GM13977 (cell line): ENCODE results near the gene MYRIP.

ENCODE experiments used
- DNase-seq: peaks from one replicate; pipeline ENCODE4 v3.0.0; 2012; ENCODE audit warnings: low spot score
- CTCF ChIP-seq: IDR thresholded peaks from 2 replicates; pipeline ENCODE4 v1.5.1; 2012; ENCODE audit warnings: mild to moderate bottlenecking, control low read depth; ENCODE audit not compliant: insufficient read depth; ENCODE audit errors: extremely low read depth, missing control alignments
- in situ Hi-C: fragments of 300-500 bp; cut with MboI; formaldehyde crosslinking; loops from one replicate; pipeline ENCODE4 v1.12.0; 2022; ENCODE audit warnings: low sequenced_read_pairs, low pct_unique_long_range_greater_than_20kb, mixed read lengths, inconsistent platforms; ENCODE audit not compliant: unreplicated experiment

Gene MYRIP

GRCh38 chr3:39910135-39910534 lies 100.7 kb downstream of the MYRIP start:
- no peak for DNase-seq
- in situ Hi-C loops, result no loop called here
- TF ChIP-seq CTCF, result no peak

- in situ Hi-C loops, result no loop called here
- TF ChIP-seq CTCF, result no peak
- no peak for DNase-seq
These were observed 101.5 kb downstream of the MYRIP start for GRCh38 chr3:39910826-39911464.

GRCh38 chr3:39911465-39912309 lies 102.3 kb downstream of the MYRIP start:
- no peak for DNase-seq
- no peak for TF ChIP-seq CTCF
- in situ Hi-C loops, result no loop called here

- in situ Hi-C loops, result no loop called here
These were observed 105.6 kb downstream of the MYRIP start for GRCh38 chr3:39915027-39915426.

GRCh38 chr3:39917065-39917773 lies 107.8 kb downstream of the MYRIP start:
- TF ChIP-seq CTCF, result no peak
- in situ Hi-C loops, result no loop called here
- DNase-seq, result no peak

More at GRCh38 chr3:39915027-39915426, 105.6 kb downstream of the MYRIP start:
- DNase-seq, result no peak
- no peak for TF ChIP-seq CTCF

- no peak for TF ChIP-seq CTCF
- in situ Hi-C loops, result no loop called here
- DNase-seq, result no peak
These were observed 109.9 kb downstream of the MYRIP start for GRCh38 chr3:39919281-39919680.
